Naive thymus-derived CD8-positive, alpha-beta T cell (primary cell): Measurements from ENCODE around the gene DMWD. TPM values are rescaled to one million over a fixed set of nuclear protein-coding genes. Genes with fewer than 3 reads are reported as not detected.
A peak's percentile ranks its signal among the peaks of the same experiment; 100 is the strongest.

Experiments used
- ATAC-seq, 2 donors: fragments of 150-1000 bp; cut with Tn5 transposase in 1 of 2; sonication (Bioruptor Pico), chemical (Tn5 transposase) in 1 of 2; 1 replicate in 1 of 2; 2 replicates in 1 of 2; pipeline ENCODE4 v1.10.0; 2021; ENCODE audit warnings: mild to moderate bottlenecking in 2 of 2, moderate library complexity in 2 of 2
- POLR2A ChIA-PET: fragments of 350-600 bp; sonication (Branson Sonifier 250); formaldehyde crosslinking; loops from one replicate; lab custom pipeline; 2021; ENCODE audit warnings: antibody characterized with exemption; lab: Charles Lee
- DNase-seq, 10 donors: peaks; one replicate each; pipeline versions ENCODE4 v3.0.0 to v3.0.0-alpha.2; 2020 to 2022
- H3K27ac Mint-ChIP-seq, 10 donors: one replicate each; pipeline ENCODE4 v1.8.0; 2020 to 2022; ENCODE audit warnings: mild to moderate bottlenecking in 10 of 10, mixed read lengths in 10 of 10, moderate library complexity in 4 of 10, inconsistent platforms in 1 of 10
- H3K27me3 Mint-ChIP-seq, 5 donors: one replicate each; pipeline ENCODE4 v1.8.0; 2021 to 2022; ENCODE audit warnings: mixed read lengths in 5 of 5
- H3K36me3 Mint-ChIP-seq, 3 donors: one replicate each; pipeline ENCODE4 v1.8.0; 2020 to 2022; ENCODE audit warnings: mixed read lengths in 3 of 3, mild to moderate bottlenecking in 2 of 3, inconsistent platforms in 1 of 3
- H3K4me1 Mint-ChIP-seq, 4 donors: one replicate each; pipeline ENCODE4 v1.8.0; 2021 to 2022; ENCODE audit warnings: mixed read lengths in 4 of 4
- H3K4me3 Mint-ChIP-seq, 10 donors: one replicate each; pipeline ENCODE4 v1.8.0; 2020 to 2022; ENCODE audit warnings: mild to moderate bottlenecking in 10 of 10, mixed read lengths in 10 of 10, moderate library complexity in 6 of 10, inconsistent platforms in 1 of 10
- H3K9me3 Mint-ChIP-seq, 9 donors: one replicate each; pipeline ENCODE4 v1.8.0; 2020 to 2022; ENCODE audit warnings: mixed read lengths in 9 of 9, mild to moderate bottlenecking in 3 of 9, inconsistent platforms in 1 of 9, moderate library complexity in 1 of 9
- polyA plus RNA-seq, 3 donors: library from polyadenylated mRNA; unstranded; fragments of 300-500 nt; fragmentation: Illumina TruSeq; gene quantifications; one replicate each; pipeline ENCODE4 v1.2.3, GENCODE V29; 2021
- total RNA-seq, 8 experiments: library from RNA in 2 of 8; stranded (reverse) in 2 of 8; gene quantifications; one replicate each; pipeline ENCODE4 v1.2.3 and lab custom pipeline; 2021 to 2026

Gene DMWD
- total and polyA plus RNA-seq, 5 experiments from 2014 or later: 8.0 to 54.1 (median 16.5) TPM

GRCh38 chr19:45823182-45823581 lies 30.5 kb upstream of the DMWD start:
- Mint-ChIP-seq H3K36me3 (peaks cover 0 to 41% (median 9%) of the 10 kb centered on the region in 3 donors), H3K4me3 (no peak overlapping the region), H3K27me3 (no peaks in the 10 kb centered on the region), H3K4me1 (peaks cover 0 to 6% (median 4%) of the 10 kb centered on the region in 4 donors), H3K9me3 (no peaks in the 10 kb centered on the region), H3K27ac (no peak overlapping the region)
- no peak for DNase-seq
- ATAC-seq: no peak
- POLR2A ChIA-PET: interaction anchor here (0.7 kb wide), 1 partner anchor 9 kb away, joined by 4 read pairs; the partner anchor contains the start of gene RSPH6A

DNA sequence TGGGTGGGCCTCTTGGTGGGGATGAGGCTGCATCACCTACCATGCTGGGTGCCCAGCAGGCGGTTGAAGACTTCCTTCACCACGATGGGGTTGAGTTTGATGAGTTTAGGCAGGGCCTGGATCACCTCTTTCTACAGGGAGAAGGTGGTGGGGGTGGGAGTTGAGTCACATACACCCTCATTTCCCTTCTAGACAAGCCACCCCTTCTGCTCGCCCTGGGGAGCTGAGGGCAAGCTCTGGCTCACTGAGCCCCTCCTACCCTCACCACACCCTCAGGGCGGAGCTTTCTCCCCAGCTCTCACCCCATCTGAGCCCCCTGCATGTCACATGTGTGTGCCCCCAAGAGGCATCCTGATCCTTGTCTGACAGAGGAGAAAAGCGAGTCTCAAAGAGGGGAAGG lies 30.1 kb upstream of the DMWD start:
- Mint-ChIP-seq H3K27me3 (no peaks in the 10 kb centered on the region), H3K9me3 (no peaks in the 10 kb centered on the region), H3K36me3 (peaks cover 0 to 38% (median 6%) of the 10 kb centered on the region in 3 donors), H3K4me1 (peaks cover 0 to 6% (median 4%) of the 10 kb centered on the region in 4 donors), H3K27ac (no peak overlapping the region), H3K4me3 (no peak overlapping the region)
- DNase-seq (no peak), ATAC-seq (no peak)
- POLR2A ChIA-PET: interaction anchor here (0.7 to 0.9 kb wide), 2 partner anchors 8 to 9 kb away, joined by 3 to 4 read pairs; partner anchors contain the start of gene RSPH6A

DNA sequence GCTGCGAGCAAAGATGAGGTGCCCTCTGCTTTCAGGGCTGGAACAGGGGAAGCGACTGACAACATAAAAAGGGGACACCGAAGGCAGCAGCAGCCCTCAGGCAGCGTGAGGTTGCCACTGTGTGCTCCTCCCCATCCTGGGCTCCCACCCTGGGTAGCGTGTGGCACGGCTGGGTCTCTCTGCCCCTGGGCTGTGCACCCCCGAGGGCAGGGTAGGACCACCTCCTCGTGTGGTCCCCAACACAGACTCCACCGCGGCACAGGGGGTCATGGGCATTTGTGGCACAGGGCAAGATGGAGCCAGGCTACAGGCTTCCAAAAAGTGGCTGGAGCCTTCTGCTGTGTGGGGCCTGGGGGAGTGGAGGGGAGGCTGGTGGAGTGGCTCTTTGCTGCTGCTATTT lies 28.9 kb upstream of the DMWD start:
- H3K27ac Mint-ChIP-seq: peak overlapping the region in 2 of 10 donors; percentile 65 to 72
- DNase-seq (no peak), ATAC-seq (no peak)
- POLR2A ChIA-PET: no interaction called here
- H3K36me3 Mint-ChIP-seq: peaks cover 0 to 30% (median 6%) of the 10 kb centered on the region in 3 donors
- peaks cover 0 to 12% (median 7%) of the 10 kb centered on the region in 4 donors for H3K4me1 Mint-ChIP-seq
- H3K27me3 Mint-ChIP-seq: no peaks in the 10 kb centered on the region
- H3K4me3 Mint-ChIP-seq: no peak overlapping the region
- H3K9me3 Mint-ChIP-seq: no peaks in the 10 kb centered on the region

DNA sequence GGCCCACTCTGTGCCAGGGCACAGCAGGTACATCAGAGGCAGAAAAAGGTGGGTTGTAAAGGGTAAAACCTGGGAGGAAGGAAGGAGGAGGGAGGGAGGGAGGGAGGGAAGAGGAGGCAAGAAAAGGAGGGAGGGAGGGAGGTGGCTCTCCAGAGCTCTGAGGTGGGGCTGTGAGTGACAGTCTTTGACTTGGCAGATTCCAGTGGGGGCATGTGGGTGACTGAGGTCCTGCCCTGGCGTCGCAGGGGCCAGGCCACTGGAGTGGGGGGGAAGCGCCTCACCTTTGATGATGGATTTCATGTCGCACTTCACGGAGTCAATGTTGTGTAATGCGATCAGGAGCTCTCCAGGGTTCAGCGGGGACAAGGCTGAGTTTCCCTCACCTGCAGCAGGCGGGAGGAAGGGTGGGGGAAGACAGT lies 28.5 kb upstream of the DMWD start:
- ATAC-seq: no peak
- H3K36me3 Mint-ChIP-seq: peaks cover 0 to 28% (median 6%) of the 10 kb centered on the region in 3 donors
- POLR2A ChIA-PET: interaction anchor here (1.1 kb wide), 1 partner anchor 52 kb away, joined by 3 read pairs; the partner anchor contains the start of gene SIX5

DNA sequence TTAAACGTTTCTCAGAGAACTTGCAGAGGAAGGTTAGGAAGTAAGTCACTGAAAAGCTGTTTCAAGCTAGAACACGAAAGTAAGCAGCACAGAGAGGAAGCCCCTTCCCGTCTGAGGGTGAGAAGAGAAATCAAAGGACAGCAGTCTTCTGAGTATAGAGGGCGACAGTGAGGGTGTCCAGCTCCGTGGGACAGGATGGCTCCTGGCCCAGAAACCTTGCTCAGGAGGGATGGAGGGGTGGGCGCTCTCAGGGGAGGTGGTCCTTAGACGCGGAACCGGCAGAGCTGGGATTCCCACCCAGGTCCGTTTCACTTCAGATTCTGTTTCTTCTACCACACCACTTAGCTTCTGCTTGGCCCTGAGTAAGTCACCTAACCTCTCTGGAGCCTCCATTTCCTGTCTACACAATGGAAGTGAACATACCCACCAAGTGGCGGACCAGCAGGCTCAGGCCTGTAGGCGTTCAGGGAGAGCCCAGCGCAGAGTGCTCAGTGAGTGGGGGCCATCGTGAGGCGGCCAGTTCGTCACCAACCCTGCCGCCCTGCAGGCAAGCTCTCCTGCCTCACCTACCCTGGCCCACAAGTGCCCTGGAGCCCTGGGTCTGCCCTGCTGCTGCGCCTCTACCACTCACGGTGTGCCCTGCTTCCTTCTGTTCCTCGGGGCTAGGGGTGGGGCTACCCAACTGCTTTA lies 27.9 kb upstream of the DMWD start:
- H3K27ac Mint-ChIP-seq: peak overlapping the region in 3 of 10 donors; percentile 44 to 57 (median 53)
- H3K36me3 Mint-ChIP-seq: peaks cover 0 to 23% (median 6%) of the 10 kb centered on the region in 3 donors
- H3K9me3 Mint-ChIP-seq: no peaks in the 10 kb centered on the region
- POLR2A ChIA-PET: interaction anchor here (1.1 kb wide), 1 partner anchor 51 kb away, joined by 3 read pairs; the partner anchor contains the start of gene SIX5
- no peaks in the 10 kb centered on the region for H3K27me3 Mint-ChIP-seq
- no peak for DNase-seq
- no peak overlapping the region for H3K4me3 Mint-ChIP-seq
- H3K4me1 Mint-ChIP-seq: peaks cover 0 to 14% (median 10%) of the 10 kb centered on the region in 4 donors
- ATAC-seq: no peak

More for the DNA sequence above, 28.5 kb upstream of the DMWD start:
- Mint-ChIP-seq H3K27ac (peak overlapping the region in 2 of 10 donors; percentile 65 to 72), H3K4me1 (peaks cover 0 to 12% (median 8%) of the 10 kb centered on the region in 4 donors), H3K27me3 (no peaks in the 10 kb centered on the region), H3K9me3 (no peaks in the 10 kb centered on the region), H3K4me3 (no peak overlapping the region)
- no peak for DNase-seq

DNA sequence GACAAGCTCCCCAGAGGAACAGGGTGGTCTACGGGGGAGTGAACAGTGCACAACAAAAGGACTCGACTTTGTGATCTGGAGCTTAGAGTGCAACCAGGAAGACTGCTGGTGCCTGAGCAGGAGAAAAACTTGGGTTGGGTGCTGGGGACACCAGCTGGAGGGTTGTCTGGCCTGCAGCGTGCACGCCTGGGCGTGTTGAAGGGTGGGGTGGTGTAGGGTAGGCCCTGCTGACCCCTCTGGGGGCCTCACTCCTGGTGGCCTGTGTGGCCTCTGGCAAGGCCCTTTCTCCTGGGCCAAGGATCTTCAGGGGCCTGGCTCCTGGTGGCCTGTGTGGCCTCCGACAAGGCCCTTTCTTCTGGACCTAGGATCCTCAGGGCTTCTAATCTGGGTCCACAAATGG lies 27.1 kb upstream of the DMWD start:
- Mint-ChIP-seq H3K36me3 (peaks cover 0 to 21% (median 6%) of the 10 kb centered on the region in 3 donors), H3K9me3 (no peaks in the 10 kb centered on the region), H3K4me1 (peaks cover 0 to 16% (median 11%) of the 10 kb centered on the region in 4 donors), H3K27me3 (no peaks in the 10 kb centered on the region), H3K4me3 (no peak overlapping the region), H3K27ac (peak overlapping the region in 2 of 10 donors; percentile 29 to 57)
- DNase-seq (no peak), ATAC-seq (no peak)
- POLR2A ChIA-PET: interaction anchor here (1.1 kb wide), 2 partner anchors 10 to 50 kb away, joined by 3 read pairs; partner anchors contain the start of gene SIX5

GRCh38 chr19:45817725-45818301 lies 25.2 kb upstream of the DMWD start:
- Mint-ChIP-seq H3K27me3 (peaks cover 0 to 16% (median 13%) of the 10 kb centered on the region in 5 donors), H3K9me3 (no peaks in the 10 kb centered on the region), H3K4me1 (peaks cover 0 to 11% (median 6%) of the 10 kb centered on the region in 4 donors), H3K27ac (peak overlapping the region in 1 of 10 donors; percentile 83), H3K4me3 (no peak overlapping the region), H3K36me3 (peaks cover 0 to 13% (median 0%) of the 10 kb centered on the region in 3 donors)
- POLR2A ChIA-PET: interaction anchor here (0.6 to 2.6 kb wide), 7 partner anchors 24 to 85 kb away, joined by 3 to 16 read pairs (median 6); partner anchors contain the start of genes IRF2BP1, MYPOP and SIX5
- DNase-seq (peak in 1 of 10 donors; percentile 9), ATAC-seq (peak in 1 of 2 donors; percentile 10)

DNA sequence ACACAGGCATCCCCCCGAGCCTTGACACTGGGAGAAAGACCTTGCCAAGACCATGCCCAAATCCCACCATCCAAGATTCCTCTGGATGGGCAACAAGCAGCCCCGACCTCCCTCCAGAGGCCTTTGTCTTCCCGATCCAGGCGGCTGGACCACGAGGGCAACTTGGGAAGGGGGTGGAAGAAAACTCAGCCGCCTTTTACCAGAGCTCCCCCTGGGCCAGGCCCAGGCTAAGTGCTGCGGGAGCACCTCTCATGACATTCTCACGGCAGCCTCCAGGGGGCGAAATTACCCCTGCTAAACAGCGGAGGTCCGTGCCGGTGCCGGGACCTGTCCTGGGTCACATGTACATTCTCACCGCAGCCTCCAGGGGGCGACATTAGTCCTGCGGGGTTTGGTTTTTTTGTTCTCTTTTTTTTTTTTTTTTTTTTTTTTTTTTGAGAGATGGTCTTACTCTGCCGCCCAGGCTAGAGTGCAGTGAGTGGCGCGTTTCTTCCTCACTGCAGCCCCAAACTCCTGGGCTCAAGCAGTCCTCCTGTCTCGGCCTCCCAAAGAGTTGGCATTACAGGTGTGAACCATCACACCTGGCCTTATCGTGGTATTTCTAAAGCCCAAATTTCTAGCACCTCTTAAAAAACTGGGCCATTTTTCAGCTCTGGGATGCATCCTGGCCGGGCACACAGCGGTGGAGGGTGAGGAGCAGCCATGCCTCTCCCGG lies 24.5 kb upstream of the DMWD start:
- H3K4me1 Mint-ChIP-seq: peaks cover 0 to 11% (median 6%) of the 10 kb centered on the region in 4 donors
- H3K27me3 Mint-ChIP-seq: peaks cover 1 to 22% (median 16%) of the 10 kb centered on the region in 5 donors
- ATAC-seq: peak; percentile 95 to 99
- POLR2A ChIA-PET: interaction anchor here (1.1 to 2.6 kb wide), 8 partner anchors 18 to 85 kb away, joined by 3 to 16 read pairs (median 6); partner anchors contain the start of genes DMWD, IRF2BP1, MYPOP and SIX5
- H3K27ac Mint-ChIP-seq: peak overlapping the region in 6 of 10 donors; percentile 20 to 83 (median 55)
- peak overlapping the region in 9 of 10 donors; percentile 26 to 76 (median 42) for H3K4me3 Mint-ChIP-seq
- DNase-seq: peak; percentile 90 to 96 (median 94)
- no peaks in the 10 kb centered on the region for H3K9me3 Mint-ChIP-seq
- peaks cover 0 to 11% (median 0%) of the 10 kb centered on the region in 3 donors for H3K36me3 Mint-ChIP-seq

DNA sequence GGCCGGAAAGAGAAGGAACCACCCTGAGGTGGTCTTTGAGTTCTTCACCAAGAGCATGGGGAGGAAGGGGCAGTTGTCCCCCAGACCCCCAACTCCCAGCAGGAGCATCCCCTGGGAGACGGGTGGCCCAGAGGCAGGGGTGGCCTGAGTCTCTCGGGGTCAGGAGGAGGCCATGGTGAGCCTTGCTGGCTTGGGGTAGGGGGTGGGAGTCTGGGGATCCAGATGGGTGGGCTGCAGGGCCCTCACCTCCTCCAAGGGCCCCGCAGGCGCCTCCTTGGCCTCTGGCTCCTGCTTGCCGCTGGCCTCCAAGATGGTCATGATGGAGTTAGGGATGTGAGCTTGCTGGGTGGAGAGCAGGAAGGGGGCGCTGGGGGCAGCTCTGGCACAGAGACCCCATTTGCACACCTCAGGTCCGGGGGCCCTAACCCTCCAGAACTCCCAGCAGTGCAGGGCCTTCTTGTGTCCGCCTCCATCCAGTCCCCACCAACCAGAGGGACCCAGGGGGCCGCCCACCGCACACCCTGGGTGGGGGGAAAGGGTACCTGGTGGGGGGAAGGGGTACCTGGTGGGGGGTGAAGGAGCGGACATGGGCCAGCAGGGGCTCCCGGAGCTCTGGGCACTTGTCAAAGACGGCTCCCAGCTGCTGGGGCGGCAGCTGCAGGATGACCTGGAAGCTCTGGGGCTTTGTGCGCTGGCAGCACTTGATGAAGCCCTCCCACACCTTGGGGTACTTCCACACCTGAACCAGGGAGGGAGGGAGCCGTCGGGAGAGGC lies 23.8 kb upstream of the DMWD start:
- no peak for DNase-seq
- POLR2A ChIA-PET: interaction anchor here (0.9 to 2.6 kb wide), 8 partner anchors 16 to 86 kb away, joined by 3 to 16 read pairs (median 6); partner anchors contain the start of genes DMWD, IRF2BP1, MYPOP and SIX5

DNA sequence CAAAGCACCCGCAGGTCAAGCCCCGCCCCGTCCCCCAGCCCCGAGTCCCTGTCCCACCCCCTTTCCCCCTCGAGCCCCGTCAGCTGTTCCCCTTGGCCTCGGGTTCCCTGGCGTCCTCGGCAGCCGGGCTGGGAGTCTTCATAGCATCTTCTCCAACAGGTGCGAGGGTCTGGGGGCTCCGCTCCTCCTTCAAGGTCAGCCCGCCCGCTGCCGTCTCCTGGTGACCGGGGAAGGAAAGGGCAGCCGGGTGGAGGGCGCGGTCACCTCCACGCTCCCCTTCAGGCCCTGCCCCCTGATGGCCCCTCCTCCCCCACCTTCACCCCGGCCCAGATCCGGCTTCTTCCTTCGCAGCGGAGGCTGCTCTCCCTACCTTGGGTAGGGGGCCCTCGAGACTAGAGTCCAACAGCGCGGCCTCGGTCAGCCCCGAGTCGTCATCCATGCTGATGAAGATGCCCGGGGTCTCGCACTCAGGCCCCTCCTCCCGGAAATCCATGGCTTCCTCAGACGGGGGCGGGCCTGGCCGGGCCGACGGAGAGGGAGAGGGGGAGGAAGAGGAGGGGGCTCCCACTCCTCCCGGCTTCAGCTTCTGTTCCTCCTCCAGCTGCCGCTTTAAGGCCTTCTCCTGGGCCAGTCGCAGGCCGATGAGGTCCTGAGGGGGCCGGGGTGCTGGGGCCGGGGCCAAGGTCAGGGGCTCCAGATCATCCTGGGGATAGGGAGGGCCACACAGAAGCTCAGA lies 23.0 kb upstream of the DMWD start:
- DNase-seq (peak in 2 of 10 donors; percentile 16 to 19), ATAC-seq (peak in 1 of 2 donors; percentile 24)
- Mint-ChIP-seq H3K27ac (peak overlapping the region in 1 of 10 donors; percentile 65), H3K36me3 (peaks cover 0 to 8% (median 0%) of the 10 kb centered on the region in 3 donors), H3K27me3 (peaks cover 1 to 29% (median 18%) of the 10 kb centered on the region in 5 donors), H3K9me3 (no peaks in the 10 kb centered on the region), H3K4me3 (peak overlapping the region; percentile 4 to 72 (median 56)), H3K4me1 (peaks cover 0 to 11% (median 6%) of the 10 kb centered on the region in 4 donors)
- POLR2A ChIA-PET: interaction anchor here (0.7 to 2.6 kb wide), 6 partner anchors 7 to 118 kb away, joined by 3 to 16 read pairs (median 4); partner anchors contain the start of genes DMWD, IRF2BP1 and SIX5

More for the DNA sequence above, 23.8 kb upstream of the DMWD start:
- Mint-ChIP-seq H3K27ac (peak overlapping the region in 1 of 10 donors; percentile 83), H3K9me3 (no peaks in the 10 kb centered on the region), H3K4me1 (peaks cover 0 to 11% (median 6%) of the 10 kb centered on the region in 4 donors), H3K36me3 (peaks cover 0 to 11% (median 0%) of the 10 kb centered on the region in 3 donors), H3K27me3 (peaks cover 1 to 26% (median 17%) of the 10 kb centered on the region in 5 donors), H3K4me3 (peak overlapping the region in 3 of 10 donors; percentile 29 to 64 (median 61))
- ATAC-seq: no peak
